NCI-H524 (cell line): Measurements from ENCODE around the gene ENOX2.

Experiments
- DNase-seq, 2 experiments: peaks; one replicate each; lab custom pipeline; 2025; lab: John Stamatoyannopoulos, UW

Gene ENOX2

GRCh38 chrX:130625386-130625785, 277.6 kb downstream of the ENOX2 start:
- DNase-seq: no peak

GRCh38 chrX:130623518-130623917, 279.5 kb downstream of the ENOX2 start:
- DNase-seq: no peak

GRCh38 chrX:130615941-130616340, 287.1 kb downstream of the ENOX2 start:
- no peak for DNase-seq

GRCh38 chrX:130607431-130607830, 295.6 kb downstream of the ENOX2 start:
- peak in 1 of 2 experiments; percentile 20 for DNase-seq

GRCh38 chrX:130606425-130606824, 296.6 kb downstream of the ENOX2 start:
- DNase-seq: no peak

DNA sequence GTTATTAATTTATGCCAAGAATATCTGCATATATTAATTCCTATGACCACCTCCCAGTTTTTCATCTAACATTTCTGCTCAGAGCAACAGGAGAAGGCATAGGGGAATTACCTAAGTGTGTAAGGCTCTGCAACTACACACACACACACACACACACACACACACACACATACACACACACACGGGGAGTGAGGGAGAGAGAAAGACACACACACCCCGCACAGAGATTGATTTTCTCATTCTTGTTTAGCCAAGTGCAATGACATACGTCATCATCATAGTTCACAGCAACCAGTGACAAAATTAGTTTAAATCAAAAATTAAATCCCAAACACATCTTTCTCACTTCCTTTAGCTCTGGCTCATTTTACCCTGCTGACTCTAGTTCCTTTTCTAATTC, 298.1 kb downstream of the ENOX2 start:
- DNase-seq: no peak

DNA sequence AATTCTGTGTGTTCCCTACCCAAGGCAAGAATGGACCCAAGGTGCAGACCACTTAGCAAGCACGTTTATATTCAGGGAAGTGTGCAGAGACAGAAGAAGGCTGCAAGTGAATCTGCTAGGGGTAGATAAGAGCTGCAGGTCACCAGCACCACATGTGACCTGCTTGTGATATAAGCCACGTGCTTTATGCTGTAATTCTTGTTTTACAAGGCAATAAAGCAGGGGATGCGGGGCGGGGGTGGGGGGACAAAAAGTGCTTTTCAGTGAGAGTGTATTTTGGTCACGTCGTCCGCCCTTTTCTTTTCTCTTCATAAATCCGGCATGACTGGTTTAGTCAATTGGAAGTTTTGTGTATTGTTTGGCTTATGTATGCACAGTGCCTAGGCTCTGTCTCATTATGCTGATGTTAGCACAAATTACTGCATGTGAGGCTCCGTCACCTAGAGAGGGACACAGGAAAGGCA, 308.5 kb downstream of the ENOX2 start:
- no peak for DNase-seq

DNA sequence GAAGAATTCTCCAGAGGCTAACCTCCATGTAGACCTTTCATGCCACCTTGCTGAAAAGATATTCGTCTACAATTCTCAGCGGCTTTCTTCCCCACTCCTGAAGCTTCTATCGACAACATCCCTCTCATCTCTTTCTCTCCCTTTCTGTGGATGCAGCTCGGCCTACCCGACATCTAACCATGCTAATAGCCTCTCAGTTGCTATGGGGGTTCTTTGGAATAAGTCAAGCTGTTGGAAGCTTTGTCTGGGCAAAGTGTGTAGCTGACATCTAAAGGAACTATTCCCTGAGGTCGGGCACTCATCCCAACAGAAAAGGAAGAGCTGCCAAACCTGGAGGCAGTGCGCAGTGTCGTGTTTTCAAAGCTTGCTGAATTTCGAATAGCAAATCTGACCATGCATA, 309.1 kb downstream of the ENOX2 start:
- DNase-seq: no peak

- DNase-seq: no peak
These were observed 310.8 kb downstream of the ENOX2 start for GRCh38 chrX:130592204-130592603.

GRCh38 chrX:130578906-130579305, 324.1 kb downstream of the ENOX2 start:
- no peak for DNase-seq

- DNase-seq: no peak
These were observed 325.6 kb downstream of the ENOX2 start for GRCh38 chrX:130577431-130577830.

- peak; percentile 10 to 35 for DNase-seq
These were observed 327.1 kb downstream of the ENOX2 start for GRCh38 chrX:130575831-130576389.
